Heart left ventricle (tissue), 13 donors: ENCODE data around the gene CCDC33.

Experiments
- CTCF ChIP-seq, 12 donors: fragments of 200-600 bp; sonication (generic) in 4 of 12; IDR thresholded peaks; one replicate each; pipeline versions ENCODE4 v1.5.0 to v1.8.0; 2018 to 2022; ENCODE audit warnings: antibody characterized with exemption in 12 of 12, mild to moderate bottlenecking in 5 of 12
- POLR2A ChIP-seq, 2 donors: fragments of 450-650 bp; IDR thresholded peaks; one replicate each; pipeline ENCODE4 v1.6.1; 2017; ENCODE audit warnings: antibody characterized with exemption in 2 of 2, mild to moderate bottlenecking in 2 of 2, moderate library complexity in 2 of 2
- donor health status: ischemic (EF 13 %, LVEDD 7.1; RV severe dilation, severe dysfunction).
- donor health status: DM: no; HTN: yes; CAD: no.
- donor health status: DM: no; HTN: no; CAD: no.
- donor health status: ischemic (EF 25% LVEDD 6.9; RV normal size, moderate dysfunction).
- donor health status: ischemic (EF 25% LVEDD 5.7; RV mildly dilated, moderate dysfunction).
- donor health status: ischemic (EF 35%, LVEDD 5.7; RV mildly dilated, moderate dysfunction).
- donor health status: nonischemic (EF 11% LVEDD 7.7; RV severe dilation, severe dysfunction).
- donor health status: DM: yes; HTN: yes; CAD: no.
- donor health status: PGD.
- donor health status: ischemic (EF 29% LVEDD 5.4; RV normal size, mild dysfunction).
- donor health status: nonischemic (EF 23%, LVEDD 6.1; RV moderate dilation, normal function).

DNA sequence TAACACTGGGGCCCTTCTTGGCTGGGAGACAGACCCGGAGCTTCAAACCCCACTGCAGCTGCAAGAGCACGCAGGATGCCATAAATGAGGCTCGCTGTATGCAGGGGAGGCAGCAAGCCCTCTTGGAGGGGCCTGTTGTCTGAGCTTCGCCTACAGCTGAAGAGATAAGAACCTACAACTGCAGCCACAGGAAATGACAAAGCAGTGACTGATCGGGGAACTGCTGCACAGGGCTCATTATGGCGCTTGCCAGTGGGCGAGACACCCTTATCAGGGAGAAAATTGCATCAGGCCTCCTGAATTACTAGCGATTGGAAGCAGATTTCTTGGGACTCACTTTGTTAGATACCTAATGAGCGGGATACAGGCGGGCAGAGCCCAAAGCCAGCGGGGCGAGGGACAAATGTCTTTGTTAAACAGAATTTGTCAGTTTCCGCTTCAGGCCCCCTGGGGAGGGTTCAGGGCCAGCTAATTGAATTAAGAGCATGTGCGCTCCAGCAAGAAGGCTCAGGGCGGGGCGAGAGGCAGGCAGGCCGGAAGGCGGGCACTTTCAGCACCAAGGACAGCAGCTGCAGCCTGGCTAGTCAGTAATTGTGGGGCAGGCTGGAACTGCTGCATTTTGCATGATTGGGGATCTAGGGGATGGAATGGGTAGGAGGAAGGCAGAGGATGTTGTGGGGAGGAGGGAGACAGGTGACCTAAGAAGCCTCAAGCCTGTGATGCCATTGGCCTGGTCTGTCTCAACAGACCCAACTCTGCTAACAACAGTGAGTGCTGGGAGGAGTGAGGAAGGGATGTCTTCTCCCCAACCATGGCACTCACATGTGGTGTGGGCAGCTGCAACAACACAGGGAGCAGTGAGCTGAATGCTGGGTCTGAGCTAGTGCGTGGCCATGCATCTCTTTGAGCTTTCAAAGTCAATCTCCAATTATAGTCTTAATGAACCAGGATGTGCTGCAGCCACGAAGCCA is 55.3 kb downstream of the CCDC33 start:
- TF ChIP-seq CTCF (IDR thresholded peaks at IDR 0.05) (no peak), POLR2A (IDR thresholded peaks at IDR 0.05) (no peak)
